Left lung (tissue), 10 donors: ENCODE measurements around the gene TBCD. TPM values are rescaled to one million over a fixed set of nuclear protein-coding genes. Genes with fewer than 3 reads are reported as not detected.

ENCODE experiments used
- ATAC-seq: fragments of 200-7000 bp; cut with Tn5 transposase; one replicate; pipeline ENCODE4 v1.9.1; 2020; ENCODE audit warnings: moderate library complexity
- DNase-seq, 4 donors: peaks; one replicate each; pipeline ENCODE4 v3.0.0-alpha.2; 2013 to 2020
- H3K27ac ChIP-seq, 2 donors: fragments of 200-600 bp; sonication (generic) in 1 of 2; one replicate each; pipeline versions ENCODE4 v1.5.0 to v1.8.0; 2020 to 2021
- H3K27me3 ChIP-seq, 2 donors: fragments of 200-600 bp; sonication (generic) in 1 of 2; one replicate each; pipeline versions ENCODE4 v1.5.0 to v1.8.0; 2020 to 2021
- H3K36me3 ChIP-seq, 2 donors: fragments of 200-600 bp; sonication (generic) in 1 of 2; one replicate each; pipeline versions ENCODE4 v1.5.0 to v1.8.0; 2020 to 2021
- H3K4me1 ChIP-seq, 2 donors: fragments of 200-600 bp; one replicate each; pipeline ENCODE4 v1.8.0; 2021
- H3K4me3 ChIP-seq, 2 donors: fragments of 200-600 bp; sonication (generic) in 1 of 2; one replicate each; pipeline versions ENCODE4 v1.5.0 to v1.8.0; 2020 to 2021; ENCODE audit warnings: mild to moderate bottlenecking in 1 of 2
- H3K9me3 ChIP-seq, 2 donors: fragments of 200-600 bp; sonication (generic) in 1 of 2; one replicate each; pipeline versions ENCODE4 v1.5.0 to v1.8.0; 2020 to 2021
- intact Hi-C, 2 donors: fragments of 100-400 bp; cut with DNase I; formaldehyde crosslinking; loops; one replicate each; pipeline versions ENCODE4 v1.11.2 to v1.14.2; 2022
- polyA plus RNA-seq, 6 donors: library from polyadenylated mRNA; unstranded; fragments of 120-200 nt; gene quantifications; one replicate each; pipeline ENCODE4 v1.2.1, GENCODE V29; 2013; ENCODE audit not compliant: insufficient read length in 6 of 6
- total RNA-seq, 2 donors: library from RNA; stranded (reverse); fragmentation: NEBNext Ultra II Directional; extraction: Animal tissue kit (Norgen Biotek cat#: 25700); gene quantifications; one replicate each; pipeline ENCODE4 v1.2.1, GENCODE V29; 2021
- TF ChIP-seq, protein P1 (sequence below), 2 donors: fragments of 200-600 bp; sonication (generic) in 1 of 2; IDR thresholded peaks; one replicate each; pipeline versions ENCODE4 v1.5.0 to v1.8.0; 2021; ENCODE audit warnings: antibody characterized with exemption in 2 of 2
- donor health status: DM: no; HTN: yes; CAD: no.
- donor health status: DM: no; HTN: no; CAD: no.

The TBCD gene
- total and polyA plus RNA-seq, 8 donors = 87.2 to 133 (median 104) TPM

DNA sequence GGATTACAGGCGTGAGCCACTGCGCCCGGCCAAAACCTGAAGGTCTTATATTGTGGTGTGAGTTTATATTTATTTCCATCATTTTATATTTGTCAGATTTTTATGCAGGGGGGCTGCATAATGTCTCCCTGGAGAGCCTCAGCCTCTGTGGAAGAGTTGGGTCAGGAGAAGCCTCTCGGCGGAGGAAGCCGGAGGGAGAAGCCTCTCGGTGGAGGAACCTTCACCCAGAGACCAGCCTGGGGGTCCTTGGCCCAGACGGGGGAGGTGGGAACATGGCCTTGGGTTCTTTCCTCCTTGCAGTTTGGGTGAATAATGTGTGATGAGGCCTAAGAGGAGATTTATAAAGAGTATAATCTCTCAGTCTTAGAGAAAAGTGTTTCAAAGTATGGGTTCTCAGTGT lies 110.3 kb downstream of the TBCD start:
- Histone ChIP-seq H3K4me1 (peaks cover 12 to 38% of the 10 kb centered on the region in 2 donors), H3K27ac (no peak overlapping the region), H3K4me3 (no peak overlapping the region), H3K27me3 (no peaks in the 10 kb centered on the region), H3K36me3 (peaks cover 0 to 3% of the 10 kb centered on the region in 2 donors), H3K9me3 (no peaks in the 10 kb centered on the region)
- TF ChIP-seq, protein P1, sequence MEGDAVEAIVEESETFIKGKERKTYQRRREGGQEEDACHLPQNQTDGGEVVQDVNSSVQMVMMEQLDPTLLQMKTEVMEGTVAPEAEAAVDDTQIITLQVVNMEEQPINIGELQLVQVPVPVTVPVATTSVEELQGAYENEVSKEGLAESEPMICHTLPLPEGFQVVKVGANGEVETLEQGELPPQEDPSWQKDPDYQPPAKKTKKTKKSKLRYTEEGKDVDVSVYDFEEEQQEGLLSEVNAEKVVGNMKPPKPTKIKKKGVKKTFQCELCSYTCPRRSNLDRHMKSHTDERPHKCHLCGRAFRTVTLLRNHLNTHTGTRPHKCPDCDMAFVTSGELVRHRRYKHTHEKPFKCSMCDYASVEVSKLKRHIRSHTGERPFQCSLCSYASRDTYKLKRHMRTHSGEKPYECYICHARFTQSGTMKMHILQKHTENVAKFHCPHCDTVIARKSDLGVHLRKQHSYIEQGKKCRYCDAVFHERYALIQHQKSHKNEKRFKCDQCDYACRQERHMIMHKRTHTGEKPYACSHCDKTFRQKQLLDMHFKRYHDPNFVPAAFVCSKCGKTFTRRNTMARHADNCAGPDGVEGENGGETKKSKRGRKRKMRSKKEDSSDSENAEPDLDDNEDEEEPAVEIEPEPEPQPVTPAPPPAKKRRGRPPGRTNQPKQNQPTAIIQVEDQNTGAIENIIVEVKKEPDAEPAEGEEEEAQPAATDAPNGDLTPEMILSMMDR (IDR thresholded peaks at IDR 0.05) = no peak
- DNase-seq (no peak), ATAC-seq (no peak)
- intact Hi-C loops = no loop called here

DNA sequence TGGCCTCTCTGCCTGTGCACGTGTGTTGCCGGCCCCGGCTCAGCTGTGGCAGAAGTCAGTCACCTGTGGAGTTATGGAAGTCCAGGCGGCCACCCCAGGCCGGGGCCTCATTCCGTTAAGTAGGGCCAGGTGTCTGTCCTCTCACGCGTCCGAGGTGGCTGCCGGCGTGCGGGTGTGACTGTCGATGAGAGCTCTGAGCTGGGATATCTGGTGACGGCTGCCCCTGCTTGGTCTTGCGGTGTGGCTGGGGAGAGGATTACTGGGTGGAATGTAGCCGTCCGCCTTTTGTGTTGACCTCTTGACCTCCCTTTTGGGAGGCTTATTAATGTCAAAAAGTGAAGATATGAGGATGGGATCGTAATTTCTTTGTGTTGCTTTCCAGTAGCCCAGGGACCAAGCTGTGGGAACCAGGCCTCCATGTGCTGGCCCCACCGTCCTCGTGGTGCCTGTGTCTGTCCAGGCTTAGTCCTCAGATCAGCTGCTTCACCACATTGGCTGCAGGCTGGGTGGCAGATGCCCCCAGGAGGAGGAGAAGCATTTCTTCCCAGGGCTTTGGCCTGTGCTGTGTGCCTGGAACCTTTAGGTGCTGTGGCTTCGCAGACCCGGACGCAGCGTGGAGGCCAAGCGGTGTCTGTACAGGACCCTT lies 111.0 kb downstream of the TBCD start:
- intact Hi-C loops = no loop called here
- TF ChIP-seq, protein P1 (IDR thresholded peaks at IDR 0.05) = no peak
- H3K27ac ChIP-seq = no peak overlapping the region
- no peak overlapping the region for H3K4me3 ChIP-seq
- H3K4me1 ChIP-seq = peaks cover 12 to 38% of the 10 kb centered on the region in 2 donors
- peak in 2 of 4 donors; percentile 29 to 80 for DNase-seq
- no peaks in the 10 kb centered on the region for H3K27me3 ChIP-seq
- H3K36me3 ChIP-seq = peaks cover 0 to 3% of the 10 kb centered on the region in 2 donors
- ATAC-seq = no peak
- H3K9me3 ChIP-seq = no peaks in the 10 kb centered on the region

DNA sequence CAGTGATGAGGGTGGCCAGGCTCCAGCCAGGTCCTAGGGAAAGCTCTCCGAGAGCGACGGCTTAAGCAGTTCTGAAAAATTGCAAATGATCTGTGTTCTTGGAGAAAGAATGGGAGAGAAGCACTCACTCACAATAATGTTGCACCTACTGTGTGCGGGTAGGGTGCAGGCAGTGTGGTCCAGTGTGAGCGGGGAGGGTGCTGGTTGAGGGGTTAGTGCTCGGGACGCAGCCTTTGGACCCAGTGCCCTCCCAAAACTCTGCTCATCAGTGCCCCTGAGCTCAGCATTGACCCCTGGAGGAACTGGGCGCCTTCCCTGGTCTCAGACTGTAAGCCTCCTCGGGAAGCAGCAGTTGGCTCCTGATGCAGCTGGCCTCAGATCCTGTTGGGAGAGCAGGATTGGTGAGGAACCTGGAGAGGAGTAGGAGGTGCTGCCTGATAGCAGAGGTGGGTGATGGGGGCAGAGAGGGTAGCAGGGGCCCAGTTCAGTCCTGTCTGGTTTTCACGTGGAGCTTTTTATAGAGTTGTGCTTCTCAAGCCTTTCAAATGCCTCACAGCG lies 111.6 kb downstream of the TBCD start:
- DNase-seq (peak in 1 of 4 donors; percentile 23), ATAC-seq (no peak)
- no peaks in the 10 kb centered on the region for H3K27me3 ChIP-seq
- intact Hi-C loops = no loop called here
- no peaks in the 10 kb centered on the region for H3K9me3 ChIP-seq
- H3K36me3 ChIP-seq = peaks cover 0 to 3% of the 10 kb centered on the region in 2 donors
- H3K27ac ChIP-seq = no peak overlapping the region
- H3K4me1 ChIP-seq = peaks cover 12 to 38% of the 10 kb centered on the region in 2 donors
- no peak overlapping the region for H3K4me3 ChIP-seq
- TF ChIP-seq, protein P1 (IDR thresholded peaks at IDR 0.05) = no peak

DNA sequence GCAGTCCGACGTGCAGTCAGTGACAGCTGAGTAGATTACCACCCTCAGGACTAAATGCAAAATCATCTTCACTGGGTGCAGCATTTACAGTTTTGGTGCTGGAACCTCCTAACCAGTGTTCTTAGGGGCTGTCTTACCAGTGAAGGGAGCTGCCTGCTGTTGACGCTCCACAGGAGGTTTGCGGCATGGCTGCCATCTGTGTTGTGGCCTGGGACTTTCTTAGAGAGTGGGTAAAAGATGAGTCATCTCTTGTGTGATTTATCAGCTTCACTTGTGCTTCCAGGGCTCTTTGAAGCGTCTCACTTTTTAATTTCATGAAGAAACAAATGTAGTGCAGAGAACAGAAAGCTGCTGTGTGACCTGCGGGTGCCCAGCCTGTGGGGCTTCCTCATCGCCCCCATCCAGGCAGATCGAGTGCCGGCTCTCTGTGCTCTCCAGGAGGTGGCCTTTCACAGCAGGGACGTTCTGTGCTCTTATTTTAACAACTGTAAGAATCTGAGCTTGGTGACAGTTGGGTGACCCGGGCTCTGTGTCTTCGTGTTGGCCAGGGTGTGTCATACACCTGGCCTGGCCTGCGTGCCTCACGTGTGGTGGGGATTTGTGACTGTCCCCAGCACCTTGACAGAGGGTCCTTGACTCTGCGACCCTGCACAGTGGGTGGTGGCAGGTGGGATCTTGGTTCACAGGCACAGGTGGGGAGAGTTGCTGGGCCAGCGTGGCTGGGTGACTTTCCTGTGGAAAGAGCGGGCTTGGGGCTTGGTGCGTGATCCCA lies 112.3 kb downstream of the TBCD start:
- peak overlapping the region in 1 of 2 donors; percentile 40 for H3K27ac ChIP-seq
- H3K4me1 ChIP-seq = peaks cover 12 to 33% of the 10 kb centered on the region in 2 donors
- peaks cover 0 to 3% of the 10 kb centered on the region in 2 donors for H3K36me3 ChIP-seq
- no peaks in the 10 kb centered on the region for H3K27me3 ChIP-seq
- H3K9me3 ChIP-seq = no peaks in the 10 kb centered on the region
- H3K4me3 ChIP-seq = no peak overlapping the region
- peak in 1 of 4 donors; percentile 53 for DNase-seq
- TF ChIP-seq, protein P1 (IDR thresholded peaks at IDR 0.05) = no peak
- ATAC-seq = peak; percentile 6
- intact Hi-C loops = no loop called here

DNA sequence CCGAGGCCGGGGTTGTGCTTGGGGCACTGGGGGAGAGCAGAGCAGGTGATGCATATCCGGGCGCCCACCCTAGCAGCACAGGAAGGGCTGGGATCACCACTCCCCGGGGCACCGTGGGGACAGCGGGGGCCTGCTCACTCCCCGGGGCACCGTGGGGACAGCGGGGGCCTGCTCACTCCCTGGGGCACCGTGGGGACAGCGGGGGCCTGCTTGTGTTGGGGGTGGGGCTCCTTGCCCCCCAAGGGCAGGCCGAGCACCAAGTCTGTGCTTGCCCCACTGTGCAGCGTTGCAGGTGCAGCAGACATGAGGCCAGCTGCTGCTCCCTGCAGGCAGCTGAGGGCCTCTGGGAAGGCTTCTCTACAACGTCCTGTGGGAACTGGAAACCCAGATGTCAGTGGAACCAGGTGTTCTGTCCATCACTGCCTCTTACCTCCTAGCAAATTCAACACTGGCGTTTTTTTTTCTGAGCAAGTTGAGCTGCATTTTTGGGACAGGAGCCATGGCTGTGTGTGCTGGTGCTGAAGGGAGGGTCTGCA lies 112.9 kb downstream of the TBCD start:
- TF ChIP-seq, protein P1 (IDR thresholded peaks at IDR 0.05) = no peak
- ATAC-seq (no peak), DNase-seq (peak in 1 of 4 donors; percentile 68)
- Histone ChIP-seq H3K36me3 (peaks cover 0 to 3% of the 10 kb centered on the region in 2 donors), H3K4me3 (no peak overlapping the region), H3K27me3 (no peaks in the 10 kb centered on the region), H3K27ac (peak overlapping the region in 1 of 2 donors; percentile 8), H3K9me3 (no peaks in the 10 kb centered on the region), H3K4me1 (peaks cover 7 to 28% of the 10 kb centered on the region in 2 donors)
- intact Hi-C loops = no loop called here
